K562 (cell line): Measurements from ENCODE around the gene ROBO1. TPM values are rescaled to one million over a fixed set of nuclear protein-coding genes. Genes with fewer than 3 reads are reported as not detected.

Experiments
- ATAC-seq: fragments of 200-7000 bp; cut with Tn5 transposase; 3 replicates; pipeline ENCODE4 v1.9.1; 2020; ENCODE audit warnings: moderate library complexity
- BruUV-seq: library from RNA; stranded (reverse); fragments of 400-500 nt; replicated peaks from 2 replicates; lab custom pipeline; 2021; lab: Mats Ljungman, UMichigan
- CTCF ChIA-PET: fragments of 300-600 bp; formaldehyde crosslinking; extraction: SDS; loops from one replicate; lab custom pipeline; 2021; ENCODE audit warnings: low intra/inter-chr PET ratio; lab: Yijun Ruan, JAX
- POLR2A ChIA-PET: fragments of 300-600, 350-650 bp; sonication (Branson Sonifier 250); formaldehyde crosslinking; extraction: SDS; loops from one replicate; lab custom pipeline; 2021; ENCODE audit warnings: antibody characterized with exemption, inconsistent platforms; lab: Yijun Ruan, JAX
- DNase-seq, 4 experiments: peaks; one replicate each; pipeline versions ENCODE4 v3.0.0 to v3.0.0-alpha.2; 2011 to 2018; ENCODE audit warnings: low spot score in 3 of 4, mixed read lengths in 3 of 4; ENCODE audit errors: extremely low read depth in 1 of 4
- FAIRE-seq: peaks from 2 replicates; lab custom pipeline; 2011; peaks lifted over from hg19 to GRCh38; lab: Jason Lieb, UNC
- H2AFZ ChIP-seq: 2 replicates; pipeline ENCODE4 v1.6.0; 2011; ENCODE audit warnings: low read depth, low read length, control low read depth, inconsistent platforms
- H3K27ac ChIP-seq: fragments of 200-600 bp; 3 replicates; pipeline ENCODE4 v1.8.0; 2011; ENCODE audit warnings: low read depth, mild to moderate bottlenecking, control low read depth, inconsistent platforms, low read length, moderate library complexity, mixed read lengths; ENCODE audit errors: extremely low read depth
- H3K27me3 ChIP-seq, 2 experiments: fragments of 300-600 bp in 1 of 2; 2 replicates in 1 of 2; 3 replicates in 1 of 2; pipeline versions ENCODE4 v1.6.0 to v1.8.0; 2011; ENCODE audit warnings: inconsistent platforms in 2 of 2, low read length in 2 of 2, mild to moderate bottlenecking in 1 of 2, mixed read lengths in 1 of 2, moderate library complexity in 1 of 2; ENCODE audit not compliant: control insufficient read depth in 2 of 2, insufficient read depth in 2 of 2
- H3K36me3 ChIP-seq: fragments of 300-600 bp; 3 replicates; pipeline ENCODE4 v1.8.0; 2011; ENCODE audit warnings: mild to moderate bottlenecking, low read length, inconsistent platforms; ENCODE audit not compliant: control insufficient read depth, insufficient read depth
- H3K4me1 ChIP-seq, 2 experiments: fragments of 200-600 bp in 1 of 2; replicated peaks in 1 of 2; 2 replicates in 1 of 2; 3 replicates in 1 of 2; pipeline versions ENCODE4 v1.5.1 to v1.8.0; 2011; ENCODE audit warnings: inconsistent platforms in 2 of 2, low read length in 2 of 2, mild to moderate bottlenecking in 1 of 2, mixed read lengths in 1 of 2, moderate library complexity in 1 of 2; ENCODE audit not compliant: control insufficient read depth in 2 of 2, insufficient read depth in 2 of 2
- H3K4me2 ChIP-seq: 2 replicates; pipeline ENCODE4 v1.6.1; 2011; ENCODE audit warnings: low read length, control low read depth, inconsistent platforms, mixed read lengths; ENCODE audit not compliant: insufficient read depth
- H3K4me3 ChIP-seq: fragments of 200-600 bp; sonication (generic), shearing (Covaris generic); 2 replicates; pipeline ENCODE4 v1.5.1; 2016; ENCODE audit warnings: control low read depth, inconsistent platforms
- H3K79me2 ChIP-seq: fragments of 200-600 bp; 3 replicates; pipeline ENCODE4 v1.8.0; 2011; ENCODE audit warnings: low read length, inconsistent platforms; ENCODE audit not compliant: control insufficient read depth, insufficient read depth
- H3K9ac ChIP-seq, 2 experiments: 2 replicates each; pipeline versions ENCODE4 v1.6.0 to v1.6.1; 2011; ENCODE audit warnings: low read depth in 2 of 2, low read length in 2 of 2, control low read depth in 1 of 2, inconsistent platforms in 1 of 2, mild to moderate bottlenecking in 1 of 2, mixed read lengths in 1 of 2; ENCODE audit not compliant: insufficient read depth in 1 of 2
- H3K9me1 ChIP-seq: one replicate; pipeline ENCODE4 v1.6.0; 2011; ENCODE audit warnings: inconsistent platforms, mild to moderate bottlenecking, low read length, moderate library complexity; ENCODE audit not compliant: control insufficient read depth, insufficient read depth
- H3K9me3 ChIP-seq: replicated peaks from 2 replicates; pipeline ENCODE4 v1.5.1; 2011; ENCODE audit warnings: low read depth, low read length, inconsistent platforms; ENCODE audit not compliant: control insufficient read depth, insufficient read depth
- H4K20me1 ChIP-seq: replicated peaks from 2 replicates; pipeline ENCODE4 v1.6.1; 2011; ENCODE audit warnings: low read length, inconsistent platforms, mixed read lengths; ENCODE audit not compliant: control insufficient read depth, insufficient read depth
- FOXK2 ChIP-seq, 2 experiments: fragments of 450-650 bp; IDR thresholded peaks in 1 of 2; conservative IDR thresholded peaks in 1 of 2; 2 replicates each; pipeline ENCODE4 v1.6.1; 2016; ENCODE audit warnings: low read depth in 2 of 2, mild to moderate bottlenecking in 1 of 2
- HDAC6 ChIP-seq: IDR thresholded peaks from 2 replicates; pipeline ENCODE4 v1.6.1; 2012; ENCODE audit warnings: low read depth, mild to moderate bottlenecking, control low read depth, inconsistent platforms, low read length, moderate library complexity
- TBL1XR1 ChIP-seq, 2 experiments: IDR thresholded peaks; 2 replicates each; pipeline ENCODE4 v1.6.1; 2012; ENCODE audit warnings: improper control_type of control experiment in 2 of 2, low read length in 2 of 2, mild to moderate bottlenecking in 1 of 2
- YBX1 ChIP-seq: fragments of 450-650 bp; IDR thresholded peaks from 2 replicates; pipeline ENCODE4 v1.7.1; 2016; ENCODE audit warnings: mild to moderate bottlenecking
- WGBS: fragments of 100-300 bp; shearing (Covaris generic); methylation state at CpG from one replicate; pipeline ENCODE4 v1.1.6; 2016; ENCODE audit warnings: low coverage, mixed read lengths; ENCODE audit not compliant: insufficient coverage; ENCODE audit errors: missing lambda C conversion rate; 5-methylcytosine and 5-hydroxymethylcytosine counted together
- in situ Hi-C: fragments of 300-500 bp; cut with MboI; formaldehyde crosslinking; loops from 4 replicates; pipeline ENCODE4 v1.15.0; 2018; ENCODE audit warnings: inconsistent platforms, mixed read lengths
- intact Hi-C: fragments of 100-400 bp; cut with micrococcal nuclease; formaldehyde crosslinking; loops from 2 replicates; pipeline ENCODE4 v1.14.2; 2022
- polyA plus RNA-seq, 8 experiments: library from polyadenylated mRNA; depleted of rRNA in 4 of 8; stranded (reverse) in 5 of 8; unstranded in 3 of 8; fragments of >200 nt; fragmentation: Nextera tagmentation in 2 of 8; fragmentation: Illumina TruSeq in 1 of 8; extraction: Ambion mirVana in 2 of 8; extraction: Trizol in 1 of 8; gene quantifications; 2 replicates each; pipeline versions ENCODE4 v1.2.1 to v1.2.3, GENCODE V29; 2011 to 2014; ENCODE audit warnings: inconsistent platforms in 1 of 8, missing spikeins in 1 of 8
- total RNA-seq, 7 experiments: library from RNA; depleted of rRNA in 6 of 7; stranded (reverse); fragments of >200 nt in 6 of 7; fragmentation: Illumina TruSeq in 2 of 7; extraction: Trizol in 2 of 7; gene quantifications; 2 replicates each; pipeline versions ENCODE4 v1.2.1 to v1.2.3, GENCODE V29; 2011 to 2021; ENCODE audit warnings: low replicate concordance in 1 of 7
- TF ChIP-seq, protein P1 (sequence below): fragments of 450-650 bp; IDR thresholded peaks from 2 replicates; pipeline ENCODE4 v1.6.1; 2014; ENCODE audit warnings: low read depth, mild to moderate bottlenecking, moderate library complexity, borderline replicate concordance

Gene ROBO1
- total and polyA plus RNA-seq, 9 of the 15 experiments (the other 6 are each of a cell fraction or from before 2014, with no cell fraction given): 0.01 to 0.53 (median 0.17) TPM; not detected in 5

DNA sequence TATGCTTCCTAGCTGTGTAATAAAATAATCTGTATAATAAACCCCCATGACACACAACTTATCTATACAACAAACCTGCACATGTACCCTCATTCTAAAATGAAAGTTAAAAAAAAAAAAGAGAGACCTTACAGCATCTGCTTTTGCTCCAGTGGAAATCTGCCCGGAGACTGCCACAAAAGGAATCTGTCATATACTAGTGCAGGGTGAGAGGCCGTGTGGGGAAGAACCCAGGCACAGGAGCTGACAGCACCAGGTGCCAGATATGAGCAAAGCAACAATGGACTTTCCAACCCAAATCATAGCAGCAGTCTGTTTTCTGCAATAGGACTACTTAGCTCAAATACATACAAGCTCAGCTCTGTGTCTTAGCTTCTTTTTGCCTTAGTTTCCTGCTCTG is 346.5 kb downstream of the ROBO1 start (continued):
- TF ChIP-seq, protein P1, sequence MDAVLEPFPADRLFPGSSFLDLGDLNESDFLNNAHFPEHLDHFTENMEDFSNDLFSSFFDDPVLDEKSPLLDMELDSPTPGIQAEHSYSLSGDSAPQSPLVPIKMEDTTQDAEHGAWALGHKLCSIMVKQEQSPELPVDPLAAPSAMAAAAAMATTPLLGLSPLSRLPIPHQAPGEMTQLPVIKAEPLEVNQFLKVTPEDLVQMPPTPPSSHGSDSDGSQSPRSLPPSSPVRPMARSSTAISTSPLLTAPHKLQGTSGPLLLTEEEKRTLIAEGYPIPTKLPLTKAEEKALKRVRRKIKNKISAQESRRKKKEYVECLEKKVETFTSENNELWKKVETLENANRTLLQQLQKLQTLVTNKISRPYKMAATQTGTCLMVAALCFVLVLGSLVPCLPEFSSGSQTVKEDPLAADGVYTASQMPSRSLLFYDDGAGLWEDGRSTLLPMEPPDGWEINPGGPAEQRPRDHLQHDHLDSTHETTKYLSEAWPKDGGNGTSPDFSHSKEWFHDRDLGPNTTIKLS: no peak

DNA sequence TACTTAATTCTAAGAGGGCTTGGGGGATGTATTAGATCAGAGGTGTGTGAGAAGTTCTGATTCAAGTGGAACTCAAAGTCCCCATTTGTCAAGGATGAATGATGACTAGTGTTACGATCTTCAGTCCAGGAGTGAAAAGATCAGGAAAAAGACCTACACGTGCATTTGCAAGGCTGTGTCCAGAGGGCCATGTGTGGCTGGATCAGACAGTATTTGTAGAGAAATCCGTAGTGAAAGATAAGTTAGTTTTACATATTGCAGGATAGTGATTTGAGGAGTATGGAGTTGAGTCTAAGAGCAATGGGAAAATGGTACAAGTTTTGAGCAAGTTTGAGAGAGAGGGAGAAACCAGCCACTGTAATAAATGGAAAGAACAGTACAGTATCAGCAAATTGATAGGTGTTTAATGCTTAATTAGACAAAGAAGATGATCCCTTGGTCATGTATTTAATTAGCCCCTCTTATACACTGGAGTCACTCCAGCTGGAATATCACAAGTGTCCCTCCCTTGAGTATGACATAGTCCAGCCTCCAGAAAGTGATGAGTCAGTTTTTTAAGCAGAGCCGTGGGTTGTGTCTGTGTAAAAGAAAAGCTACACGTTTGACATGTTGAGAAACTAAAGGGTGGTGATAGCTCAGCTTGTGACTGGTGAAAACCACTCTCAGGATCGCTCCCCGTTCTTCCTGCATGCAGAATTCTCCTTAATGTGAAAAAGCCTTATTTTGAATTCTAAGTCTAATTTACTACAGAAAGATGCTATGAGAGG is 348.8 kb downstream of the ROBO1 start:
- DNase-seq (no peak), ATAC-seq (no peak), FAIRE-seq (no peak)
- Histone ChIP-seq H3K27me3 (no peaks in the 10 kb centered on the region), H2AFZ (no peak overlapping the region), H3K4me3 (no peak overlapping the region), H3K4me1 (no peaks in the 10 kb centered on the region), H3K4me2 (no peak overlapping the region), H4K20me1 (no peaks in the 10 kb centered on the region), H3K9me3 (no peaks in the 10 kb centered on the region), H3K36me3 (no peaks in the 10 kb centered on the region), H3K79me2 (no peaks in the 10 kb centered on the region), H3K27ac (no peak overlapping the region), H3K9ac (no peak overlapping the region), H3K9me1 (no peaks in the 10 kb centered on the region)
- ChIA-PET POLR2A (no interaction called here), CTCF (no interaction called here)
- TF ChIP-seq YBX1 (no peak), FOXK2 (conservative IDR thresholded peaks at IDR 0.05 in 1 of 2, IDR thresholded peaks at IDR 0.05 in 1 of 2; ENCODE audit: low read depth in 2 of 2) (no peak), TBL1XR1 (IDR thresholded peaks at IDR 0.05; ENCODE audit: low read length in 2 of 2) (no peak), HDAC6 (no peak)
- in situ Hi-C loops: no loop called here
- intact Hi-C loops: no loop called here
- BruUV-seq: no TSS peak
- WGBS: 0% methylated on average over 7 of the region's 7 CpGs
